HG02759 (cell line): ENCODE measurements around the gene SOHLH1.

ENCODE experiments used
- ATAC-seq: cut with Tn5 transposase; IDR thresholded peaks from one replicate; pipeline ENCODE4 v1.9.1; 2021; ENCODE audit warnings: mild to moderate bottlenecking, moderate library complexity; ENCODE audit not compliant: unreplicated experiment

SOHLH1 gene

DNA sequence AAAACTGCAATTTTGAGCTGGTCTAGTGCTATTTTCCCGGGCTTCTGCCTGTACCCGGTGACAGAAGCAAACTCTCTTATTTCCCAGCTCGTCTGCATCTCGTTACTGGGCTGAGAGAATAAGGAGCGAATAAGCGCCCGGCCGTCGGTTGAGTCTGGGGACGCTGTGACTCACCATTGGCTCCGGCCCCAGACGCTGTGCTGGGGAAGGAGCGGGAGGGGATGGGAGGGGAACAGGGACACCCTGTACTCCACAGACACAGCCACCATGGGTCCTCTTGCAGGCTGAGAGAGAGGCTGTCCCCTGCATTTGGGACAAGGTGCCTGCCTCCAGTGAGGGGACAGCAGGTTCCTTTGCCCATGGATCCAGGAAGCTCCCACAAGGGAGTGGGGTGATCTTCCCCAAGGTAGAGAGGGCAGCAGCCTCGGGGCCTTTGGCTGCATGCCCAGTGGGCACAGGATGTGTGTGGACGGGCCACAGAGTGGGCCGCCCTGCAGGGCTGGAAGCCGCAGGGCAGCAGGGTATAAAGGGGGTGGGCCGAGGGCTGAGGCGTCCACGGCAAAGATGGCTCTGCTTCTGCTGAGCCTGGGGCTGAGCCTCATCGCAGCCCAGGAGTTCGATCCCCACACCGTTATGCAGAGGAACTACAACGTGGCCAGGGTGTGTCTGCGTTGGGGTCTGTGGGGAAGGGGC, 36.4 kb downstream of the SOHLH1 start, which contains the start of gene LCN9:
LCN9 (plus strand) TSS at position 552 of the 693 bp plus-strand sequence; CDS start at position 565, 13 bp downstream.
- ATAC-seq = no peak

DNA sequence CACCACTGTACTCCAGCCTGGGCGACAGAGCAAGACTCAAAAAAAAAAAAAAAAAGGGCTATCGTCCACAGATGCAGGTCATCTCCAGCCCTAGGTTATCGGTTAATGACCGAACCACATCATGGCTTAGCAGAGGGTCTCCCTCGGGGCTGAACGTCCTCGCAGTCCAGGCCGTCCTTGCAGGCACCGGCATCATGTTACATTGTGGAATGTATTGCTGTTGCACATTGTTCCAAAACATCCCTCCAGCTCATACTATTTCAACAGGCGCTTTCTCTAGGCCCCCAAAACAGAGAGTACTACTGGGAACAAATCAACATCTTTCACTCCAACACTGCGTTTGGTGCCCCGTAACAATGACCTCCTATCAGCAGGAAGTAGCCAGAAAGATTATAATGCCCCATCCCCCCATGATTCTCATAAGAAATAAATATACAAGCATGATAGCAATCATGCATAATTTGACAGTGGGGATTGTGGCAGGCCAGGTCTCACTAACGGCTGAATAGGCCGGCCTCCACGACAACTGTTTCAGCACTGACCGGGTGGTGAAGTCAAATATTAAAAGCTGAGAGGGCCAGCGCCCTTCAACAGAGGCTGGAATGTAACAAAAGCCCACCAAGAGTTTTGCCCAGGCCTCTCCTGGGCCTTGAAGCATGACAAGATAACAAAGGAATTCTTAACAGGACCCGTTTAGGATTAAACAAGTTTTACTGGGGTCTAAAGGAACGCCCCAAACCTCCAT, 37.3 kb downstream of the SOHLH1 start:
- no peak for ATAC-seq

DNA sequence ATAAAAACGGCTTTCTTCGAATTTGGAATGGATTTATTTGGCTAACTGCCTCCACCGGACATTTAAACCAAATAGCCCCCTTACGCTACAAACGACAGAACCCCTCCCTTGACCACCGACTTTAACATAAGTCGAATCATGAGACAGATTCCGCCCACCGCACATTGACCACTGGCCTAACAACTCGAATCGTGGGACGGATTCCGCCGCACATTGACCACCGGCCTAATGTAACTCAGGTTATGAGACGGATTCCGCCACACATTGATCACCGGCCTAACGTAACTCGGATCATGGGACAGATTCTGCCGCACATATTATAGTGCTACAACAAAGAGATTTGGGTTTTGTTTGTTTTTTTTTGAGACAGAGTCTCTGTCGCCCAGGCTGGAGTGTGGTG, 38.9 kb downstream of the SOHLH1 start:
- no peak for ATAC-seq

DNA sequence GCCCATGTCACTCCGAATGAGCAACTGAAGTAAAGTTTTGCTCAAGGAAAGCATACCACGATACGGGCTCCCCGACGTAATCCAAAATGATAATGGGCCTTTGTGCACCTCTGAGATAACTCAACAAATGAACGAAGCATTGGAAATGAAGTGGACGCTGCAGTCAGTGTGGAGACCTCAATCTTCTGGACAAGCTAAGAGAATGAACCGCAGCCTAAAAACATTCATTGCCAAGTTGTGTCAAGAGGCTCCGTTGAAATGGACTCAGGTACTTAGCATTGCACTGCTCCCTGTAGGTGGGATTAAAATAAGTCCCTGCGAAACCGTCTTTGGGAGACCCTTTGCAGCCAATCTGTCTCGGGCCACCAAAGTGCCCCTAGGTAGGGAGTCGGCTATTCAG, 40.0 kb downstream of the SOHLH1 start:
- no peak for ATAC-seq

DNA sequence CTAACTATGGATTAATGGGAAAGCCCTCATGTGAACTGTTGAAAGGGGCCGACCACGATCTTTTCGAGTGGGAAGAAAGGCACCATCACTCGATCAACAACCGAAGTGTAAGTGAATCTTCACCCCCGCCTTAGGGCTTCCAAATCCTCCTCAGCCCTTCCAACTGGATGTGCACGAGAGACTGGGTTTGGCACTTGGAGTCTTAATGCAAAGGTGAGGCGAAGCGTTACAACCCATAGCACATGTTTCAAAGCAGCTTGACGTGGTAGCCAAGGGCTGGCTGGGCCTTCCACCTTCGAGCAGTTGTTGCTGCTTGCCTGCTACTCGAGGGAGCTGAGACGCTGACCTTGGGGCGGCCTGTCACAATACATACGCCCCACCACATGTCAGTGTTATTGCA, 41.9 kb downstream of the SOHLH1 start:
- no peak for ATAC-seq

DNA sequence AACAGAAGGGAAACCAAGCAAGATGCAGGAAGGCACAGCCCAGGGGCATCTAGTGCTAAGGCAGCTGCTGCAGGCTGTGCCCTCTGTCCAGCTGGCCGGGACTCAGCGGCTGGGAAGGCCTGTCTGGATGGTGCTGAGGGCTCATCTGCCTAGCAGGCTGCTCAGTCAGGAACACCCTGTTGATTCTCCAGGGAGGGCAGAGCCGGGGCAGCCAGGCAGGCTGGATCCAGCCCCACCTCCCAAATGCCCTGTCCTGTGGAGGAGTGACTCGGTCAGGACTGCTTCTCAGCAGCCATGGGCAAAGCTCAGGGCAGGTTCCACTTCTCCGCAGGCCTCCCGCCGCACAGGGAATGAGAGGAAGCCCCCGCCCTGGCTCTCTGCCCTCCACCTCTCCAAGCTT, 44.0 kb downstream of the SOHLH1 start:
- ATAC-seq = no peak

DNA sequence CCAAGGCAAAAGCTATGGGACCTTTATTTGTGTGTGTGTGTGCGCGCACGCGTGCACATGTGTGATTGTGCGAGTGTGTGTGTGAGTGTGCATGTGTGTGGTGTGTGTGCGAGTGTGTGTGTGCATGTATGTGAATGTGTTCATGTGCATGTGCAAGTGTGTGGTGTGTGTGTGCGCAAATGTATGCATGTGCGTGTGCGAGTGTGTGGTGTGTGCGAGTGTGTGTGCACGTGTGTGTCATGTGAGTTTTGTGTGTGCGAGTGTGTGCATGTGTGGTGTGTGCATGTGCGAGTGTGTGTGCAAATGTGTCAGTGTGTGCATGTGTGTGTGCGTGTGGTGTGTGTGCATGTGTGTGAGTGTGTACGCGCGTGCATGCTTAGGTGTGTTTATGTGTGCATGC, 48.9 kb downstream of the SOHLH1 start:
- no peak for ATAC-seq

DNA sequence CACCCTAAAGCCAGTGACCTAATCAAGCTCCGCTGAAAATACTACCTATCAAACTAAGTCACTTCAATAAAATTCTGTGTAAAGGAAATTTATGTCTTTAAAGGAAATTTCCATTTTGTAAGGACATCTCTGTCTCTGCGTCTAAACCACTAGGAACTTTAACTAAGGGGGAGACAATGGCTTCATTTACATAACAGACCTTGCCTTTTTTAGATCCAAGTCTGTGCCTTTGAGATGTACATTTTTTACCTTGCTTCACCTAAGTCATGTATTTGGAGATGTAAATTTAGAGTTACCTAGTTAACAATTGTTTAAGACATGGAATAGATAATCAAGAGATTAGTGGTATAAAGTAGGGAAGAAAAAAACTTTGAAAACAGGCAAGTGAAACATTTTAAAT, 49.8 kb downstream of the SOHLH1 start:
- no peak for ATAC-seq

DNA sequence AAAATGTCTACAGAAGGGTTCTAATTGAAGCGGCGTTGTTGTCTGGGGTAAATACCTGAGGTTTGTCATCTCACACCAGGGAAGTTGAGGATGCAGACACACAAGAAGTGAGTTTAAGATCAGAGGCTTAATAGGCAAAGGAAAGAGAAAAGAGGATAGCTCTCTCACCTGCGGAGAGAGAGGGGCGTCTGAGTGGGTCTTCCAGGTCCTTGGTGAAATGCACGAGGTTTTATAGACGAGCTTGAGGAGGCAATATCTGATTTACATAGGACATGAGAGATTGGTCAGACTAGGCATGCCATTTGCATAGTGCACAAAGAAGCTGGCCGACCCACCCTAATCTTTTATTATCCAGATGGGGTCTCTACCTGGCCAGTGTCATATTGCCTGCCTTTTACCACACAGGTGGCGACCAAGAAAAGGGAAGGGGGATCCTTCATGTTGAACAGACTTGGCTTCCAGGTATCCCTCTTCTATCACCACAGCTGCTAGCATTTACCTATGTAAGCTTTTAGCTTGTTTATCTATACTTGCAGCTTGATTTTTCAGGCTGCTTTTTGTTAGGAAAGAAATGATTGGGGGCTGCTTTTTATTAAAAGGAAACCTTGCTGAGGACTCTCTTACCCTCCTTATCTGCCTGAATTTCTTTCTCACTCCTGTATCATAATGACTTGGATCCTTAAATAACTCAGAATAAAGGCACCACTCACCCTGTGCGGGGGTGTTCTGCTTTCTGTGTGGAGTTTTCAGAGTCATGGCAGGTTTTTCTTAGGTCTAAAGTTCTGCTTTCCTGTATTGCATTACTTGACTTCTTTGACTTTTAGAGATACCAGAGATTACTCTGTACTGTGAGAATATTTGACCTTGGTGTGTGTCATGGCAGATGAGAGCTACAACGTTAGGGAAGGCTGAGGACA, 50.5 kb downstream of the SOHLH1 start:
- no peak for ATAC-seq

DNA sequence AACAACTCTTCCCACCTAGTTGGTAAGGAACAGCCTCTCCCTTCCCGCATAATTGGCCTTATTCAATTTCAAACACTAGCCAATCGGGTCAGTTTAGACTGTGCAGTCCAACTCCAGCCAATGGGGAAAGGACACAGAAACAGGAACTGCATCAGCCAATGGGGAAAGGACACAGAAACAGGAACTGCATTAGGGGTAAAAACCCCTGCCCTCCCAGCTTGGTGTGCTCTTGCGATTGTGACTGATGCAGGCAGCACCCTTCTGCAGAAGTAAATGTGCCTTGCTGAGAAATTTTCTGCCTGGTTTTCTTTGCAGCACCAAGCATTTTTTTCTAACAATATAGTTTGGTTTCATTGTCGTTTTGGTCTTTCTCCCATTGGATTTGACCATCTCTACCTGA, 51.4 kb downstream of the SOHLH1 start:
- ATAC-seq = no peak

DNA sequence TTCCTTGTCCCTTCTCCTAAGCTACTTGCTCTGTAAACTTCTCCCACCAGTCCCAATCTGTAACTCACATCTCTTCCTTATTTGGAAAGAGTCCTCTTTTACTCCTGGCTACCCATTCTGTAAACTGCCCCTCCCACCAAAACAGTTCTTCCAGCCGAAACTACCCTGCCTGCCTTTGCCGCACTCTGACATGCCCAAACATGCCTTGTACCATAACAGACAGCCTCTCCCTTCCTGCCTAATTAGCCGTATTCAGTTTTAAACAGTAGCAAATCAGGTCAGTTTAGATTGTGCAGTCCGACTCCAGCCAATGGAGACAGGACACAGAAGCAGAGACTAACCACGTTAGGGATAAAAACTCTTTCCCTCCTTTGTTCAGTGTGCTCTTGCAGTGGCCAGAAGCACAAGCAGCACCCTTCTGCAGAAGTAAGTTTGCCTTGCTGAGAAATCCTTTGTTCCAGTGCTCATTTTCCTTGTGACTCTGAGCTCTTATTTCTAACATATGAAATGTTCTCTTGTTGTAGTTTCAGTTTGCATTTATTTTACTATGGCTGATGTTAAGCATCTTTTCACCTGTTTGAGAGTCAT, 54.6 kb downstream of the SOHLH1 start:
- no peak for ATAC-seq
